GM12878 (cell line): ENCODE results near the gene SYNGR3. TPM values are rescaled to one million over a fixed set of nuclear protein-coding genes. Genes with fewer than 3 reads are reported as not detected.

Source experiments
- ATAC-seq: fragments of 200-7000 bp; cut with Tn5 transposase; 3 replicates; pipeline ENCODE4 v1.9.1; 2020; ENCODE audit warnings: mild to moderate bottlenecking, moderate library complexity
- BruUV-seq: library from RNA; stranded (reverse); fragments of 400-500 nt; replicated peaks from 2 replicates; lab custom pipeline; 2021; lab: Mats Ljungman, UMichigan
- CTCF ChIA-PET: fragments of 300-600 bp; sonication (Branson Sonifier 250); formaldehyde crosslinking; extraction: SDS; loops from one replicate; lab custom pipeline; 2021; ENCODE audit warnings: inconsistent platforms; lab: Yijun Ruan, JAX
- POLR2A ChIA-PET: fragments of 350-600 bp; formaldehyde crosslinking; extraction: SDS; loops from one replicate; lab custom pipeline; 2021; ENCODE audit warnings: inconsistent platforms; lab: Charles Lee
- RAD21 ChIA-PET: fragments of 300-600 bp; sonication (Branson Sonifier 250); formaldehyde crosslinking; loops from one replicate; lab custom pipeline; 2023; ENCODE audit warnings: antibody characterized with exemption; ENCODE audit not compliant: unreplicated experiment; lab: Charles Lee
- SMC1A ChIA-PET: fragments of 300-600 bp; sonication (Branson Sonifier 250); formaldehyde crosslinking; loops from one replicate; lab custom pipeline; 2023; ENCODE audit not compliant: unreplicated experiment, uncharacterized antibody; lab: Charles Lee
- DNase-seq: peaks from one replicate; pipeline ENCODE4 v3.0.0-alpha.2; 2011; ENCODE audit warnings: low read depth, low spot score
- FAIRE-seq: peaks from 3 replicates; lab custom pipeline; 2011; peaks lifted over from hg19 to GRCh38; lab: Jason Lieb, UNC
- H2AFZ ChIP-seq: 2 replicates; pipeline ENCODE4 v1.6.0; 2011; ENCODE audit warnings: low read depth, low read length, control low read depth; ENCODE audit not compliant: control insufficient read depth
- H3K27ac ChIP-seq: 2 replicates; pipeline ENCODE4 v1.5.1; 2011; ENCODE audit warnings: control low read depth; ENCODE audit not compliant: control insufficient read depth, insufficient read depth
- H3K27me3 ChIP-seq, 2 experiments: replicated peaks in 1 of 2; 2 replicates each; pipeline versions ENCODE4 v1.6.0 to v1.6.1; 2011; ENCODE audit warnings: low read length in 1 of 2; ENCODE audit not compliant: control insufficient read depth in 2 of 2, insufficient read depth in 2 of 2
- H3K36me3 ChIP-seq, 2 experiments: 2 replicates each; pipeline ENCODE4 v1.5.1; 2011; ENCODE audit warnings: low read length in 1 of 2; ENCODE audit not compliant: control insufficient read depth in 2 of 2, insufficient read depth in 2 of 2
- H3K4me1 ChIP-seq: 2 replicates; pipeline ENCODE4 v1.6.1; 2011; ENCODE audit warnings: mild to moderate bottlenecking, low read length, moderate library complexity, mixed read lengths; ENCODE audit not compliant: control insufficient read depth, insufficient read depth
- H3K4me2 ChIP-seq: 2 replicates; pipeline ENCODE4 v1.6.0; 2011; ENCODE audit warnings: control low read depth; ENCODE audit not compliant: control insufficient read depth, insufficient read depth
- H3K4me3 ChIP-seq: fragments of 200-600 bp; sonication (generic); 2 replicates; pipeline ENCODE4 v1.5.1; 2016
- H3K79me2 ChIP-seq: 2 replicates; pipeline ENCODE4 v1.6.0; 2011; ENCODE audit warnings: low read length; ENCODE audit not compliant: control insufficient read depth, insufficient read depth
- H3K9ac ChIP-seq: 2 replicates; pipeline ENCODE4 v1.8.0; 2011; ENCODE audit warnings: low read length, control low read depth, mixed read lengths; ENCODE audit not compliant: control insufficient read depth, insufficient read depth
- H3K9me3 ChIP-seq: replicated peaks from 3 replicates; pipeline ENCODE4 v1.5.1; 2011; ENCODE audit warnings: mild to moderate bottlenecking, low read length; ENCODE audit not compliant: control insufficient read depth, insufficient read depth
- H4K20me1 ChIP-seq: 2 replicates; pipeline ENCODE4 v1.6.0; 2011; ENCODE audit not compliant: control insufficient read depth, insufficient read depth
- BHLHE40 ChIP-seq, 2 experiments: fragments of 450-650 bp in 1 of 2; IDR thresholded peaks; 2 replicates each; pipeline ENCODE4 v1.6.1; 2011 to 2017; ENCODE audit warnings: low read depth in 2 of 2, borderline replicate concordance in 1 of 2, improper control_type of control experiment in 1 of 2, low read length in 1 of 2, mild to moderate bottlenecking in 1 of 2
- DPF2 ChIP-seq: fragments of 450-650 bp; IDR thresholded peaks from 2 replicates; pipeline ENCODE4 v1.6.1; 2017; ENCODE audit warnings: mild to moderate bottlenecking
- IKZF1 ChIP-seq: fragments of 450-650 bp; conservative IDR thresholded peaks from 2 replicates; pipeline ENCODE4 v1.6.1; 2017; ENCODE audit warnings: antibody characterized with exemption, mild to moderate bottlenecking
- IKZF2 ChIP-seq, 2 experiments: fragments of 450-650 bp; IDR thresholded peaks; 2 replicates each; pipeline ENCODE4 v1.6.1; 2017; ENCODE audit warnings: mild to moderate bottlenecking in 2 of 2, moderate library complexity in 2 of 2
- IRF4 ChIP-seq: IDR thresholded peaks from 2 replicates; pipeline ENCODE4 v1.6.1; 2011; ENCODE audit warnings: low read depth, low read length
- NR2F1 ChIP-seq: fragments of 450-650 bp; conservative IDR thresholded peaks from 2 replicates; pipeline ENCODE4 v1.6.1; 2017; ENCODE audit warnings: mild to moderate bottlenecking
- PKNOX1 ChIP-seq: fragments of 450-650 bp; IDR thresholded peaks from 2 replicates; pipeline ENCODE4 v1.6.1; 2016; ENCODE audit warnings: mild to moderate bottlenecking
- POLR2A ChIP-seq: IDR thresholded peaks from 2 replicates; pipeline ENCODE4 v1.6.1; 2011; ENCODE audit warnings: low read depth, mild to moderate bottlenecking, low read length
- RAD21 ChIP-seq: IDR thresholded peaks from 2 replicates; pipeline ENCODE4 v1.6.1; 2011; ENCODE audit warnings: mild to moderate bottlenecking, low read depth, low read length, moderate library complexity; ENCODE audit not compliant: insufficient read depth
- RAD51 ChIP-seq: fragments of 450-650 bp; IDR thresholded peaks from 2 replicates; pipeline ENCODE4 v1.6.1; 2016; ENCODE audit warnings: moderate library complexity, mild to moderate bottlenecking, inconsistent platforms
- SMAD1 ChIP-seq: fragments of 450-650 bp; IDR thresholded peaks from 2 replicates; pipeline ENCODE4 v1.6.1; 2018; ENCODE audit warnings: mild to moderate bottlenecking, low read depth; ENCODE audit not compliant: partially characterized antibody
- SPI1 ChIP-seq: IDR thresholded peaks from 2 replicates; pipeline ENCODE4 v1.6.1; 2011; ENCODE audit warnings: low read depth, mild to moderate bottlenecking, low read length, moderate library complexity, borderline replicate concordance; ENCODE audit not compliant: insufficient read depth
- WGBS: methylation state at CpG from one replicate; pipeline ENCODE4 v1.1.6; 2016; ENCODE audit warnings: low lambda C conversion rate; ENCODE audit not compliant: insufficient replicate concordance, insufficient coverage; ENCODE audit errors: missing lambda C conversion rate; 5-methylcytosine and 5-hydroxymethylcytosine counted together
- in situ Hi-C: fragments of 300-500 bp; cut with MboI; formaldehyde crosslinking; loops from 9 replicates; pipeline ENCODE4 v1.14.3; 2018; ENCODE audit warnings: mixed read lengths
- intact Hi-C: fragments of 100-400 bp; cut with micrococcal nuclease; formaldehyde crosslinking; loops from one replicate; pipeline ENCODE4 v1.14.2; 2022; ENCODE audit not compliant: unreplicated experiment
- polyA plus RNA-seq, 11 experiments: library from polyadenylated mRNA; depleted of rRNA in 4 of 11; unstranded in 6 of 11; stranded (reverse) in 5 of 11; fragments of >200 nt; fragmentation: Nextera tagmentation in 4 of 11; fragmentation: Illumina TruSeq in 1 of 11; extraction: Ambion mirVana in 4 of 11; extraction: Trizol in 1 of 11; gene quantifications; 1 replicate in 1 of 11; 2 replicates in 10 of 11; pipeline versions ENCODE4 v1.2.1 to v1.2.3, GENCODE V29; 2011 to 2016; ENCODE audit warnings: inconsistent platforms in 2 of 11, missing spikeins in 2 of 11, low read depth in 1 of 11
- total RNA-seq, 4 experiments: library from RNA; depleted of rRNA in 3 of 4; stranded (reverse); fragments of >200 nt in 3 of 4; fragmentation: Illumina TruSeq in 1 of 4; extraction: Trizol in 1 of 4; gene quantifications; 2 replicates each; pipeline versions ENCODE4 v1.2.1 to v1.2.3, GENCODE V29; 2013 to 2021
- TF ChIP-seq, protein P1 (sequence below): fragments of 450-650 bp; conservative IDR thresholded peaks from 2 replicates; pipeline ENCODE4 v1.6.1; 2017; ENCODE audit warnings: mild to moderate bottlenecking, moderate library complexity

Gene SYNGR3
- total and polyA plus RNA-seq, 10 of the 15 experiments (the other 5 are each of a cell fraction or from before 2014, with no cell fraction given), result 1.2 to 18.1 (median 6.6) TPM

- FAIRE-seq (no peak), ATAC-seq (peak; percentile 6; the same call in 1 of the 3 replicates), DNase-seq (no peak)
- Histone ChIP-seq H4K20me1 (peaks cover 6% of the 10 kb centered on the region), H3K27me3 (no peaks in the 10 kb centered on the region), H3K4me1 (peaks cover 22% of the 10 kb centered on the region), H3K4me2 (peak overlapping the region; percentile 98), H3K9ac (peak overlapping the region; percentile 92), H3K27ac (peak overlapping the region; percentile 89), H2AFZ (no peak overlapping the region), H3K9me3 (no peaks in the 10 kb centered on the region), H3K79me2 (peaks cover 67% of the 10 kb centered on the region), H3K36me3 (peaks cover 0 to 8% of the 10 kb centered on the region in 2 experiments; a peak in 2 of 4 replicates), H3K4me3 (peak overlapping the region; percentile 100)
- RAD21 ChIA-PET, result interaction anchor here (1.0 to 1.3 kb wide), 2 partner anchors 17 to 43 kb away, joined by 3 read pairs; partner anchors contain the start of gene RPS2
- in situ Hi-C loops, result no loop called here
- CTCF ChIA-PET, result interaction anchor here (0.7 to 1.4 kb wide), 5 partner anchors 9 to 132 kb away, joined by 3 to 8 read pairs (median 3); no protein-coding TSS in a partner anchor
- BruUV-seq, result TSS peak; percentile 85
- SMC1A ChIA-PET, result interaction anchor here (1.1 to 1.9 kb wide), 3 partner anchors 27 to 147 kb away, joined by 3 to 5 read pairs (median 3); partner anchors contain the start of genes NOXO1, NTHL1, TRAF7 and TSC2
- 2% methylated on average over 15 of the region's 15 CpGs for WGBS
- peak; percentile 60 for TF ChIP-seq NR2F1
- TF ChIP-seq SMAD1, result no peak
- TF ChIP-seq IKZF1, result peak; percentile 13; the same call in 1 of the 2 replicates
- 0 out of 2 replicates have a peak, but pooled peaks have one; percentile 6 for TF ChIP-seq PKNOX1
- TF ChIP-seq, protein P1, sequence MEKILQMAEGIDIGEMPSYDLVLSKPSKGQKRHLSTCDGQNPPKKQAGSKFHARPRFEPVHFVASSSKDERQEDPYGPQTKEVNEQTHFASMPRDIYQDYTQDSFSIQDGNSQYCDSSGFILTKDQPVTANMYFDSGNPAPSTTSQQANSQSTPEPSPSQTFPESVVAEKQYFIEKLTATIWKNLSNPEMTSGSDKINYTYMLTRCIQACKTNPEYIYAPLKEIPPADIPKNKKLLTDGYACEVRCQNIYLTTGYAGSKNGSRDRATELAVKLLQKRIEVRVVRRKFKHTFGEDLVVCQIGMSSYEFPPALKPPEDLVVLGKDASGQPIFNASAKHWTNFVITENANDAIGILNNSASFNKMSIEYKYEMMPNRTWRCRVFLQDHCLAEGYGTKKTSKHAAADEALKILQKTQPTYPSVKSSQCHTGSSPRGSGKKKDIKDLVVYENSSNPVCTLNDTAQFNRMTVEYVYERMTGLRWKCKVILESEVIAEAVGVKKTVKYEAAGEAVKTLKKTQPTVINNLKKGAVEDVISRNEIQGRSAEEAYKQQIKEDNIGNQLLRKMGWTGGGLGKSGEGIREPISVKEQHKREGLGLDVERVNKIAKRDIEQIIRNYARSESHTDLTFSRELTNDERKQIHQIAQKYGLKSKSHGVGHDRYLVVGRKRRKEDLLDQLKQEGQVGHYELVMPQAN, result 0 out of 2 replicates have a peak, but pooled peaks have one; percentile 31
- 0 out of 2 replicates have a peak, but pooled peaks have one; percentile 21 for TF ChIP-seq DPF2
- 0 out of 4 replicates have a peak, but pooled peaks of 1 of the 2 experiments have one; percentile 17 for TF ChIP-seq IKZF2 (IDR thresholded peaks at IDR 0.05)
- TF ChIP-seq RAD21, result no peak
- peak; percentile 77 to 93 for TF ChIP-seq BHLHE40 (IDR thresholded peaks at IDR 0.05; ENCODE audit: borderline replicate concordance in 1 of 2, low read depth in 2 of 2, low read length in 1 of 2)
- peak; percentile 61 for TF ChIP-seq RAD51
- no peak for TF ChIP-seq IRF4
- TF ChIP-seq SPI1, result no peak
- 0 out of 2 replicates have a peak, but pooled peaks have one; percentile 32 for TF ChIP-seq POLR2A
- intact Hi-C loops, result loop anchor here (5.0 kb wide), 1 partner anchor 144 kb away; no protein-coding TSS in a partner anchor
- POLR2A ChIA-PET, result interaction anchor here (0.6 to 2.2 kb wide), 5 partner anchors 12 to 147 kb away, joined by 3 to 14 read pairs (median 7); partner anchors contain the start of gene TRAF7
Observed at GRCh38 chr16:2008009-2008526, 18.3 kb downstream of the SYNGR3 start.
